SK-N-SH treated with all-trans-retinoic acid at 6 μM for 48 hours (cell line): ENCODE data around the gene GPR151.
A peak's percentile ranks its signal among the peaks of the same experiment; 100 is the strongest.

Experiments
- ATAC-seq: fragments of 200-7000 bp; cut with Tn5 transposase; 3 replicates; pipeline ENCODE4 v1.9.1; 2020; ENCODE audit warnings: mild to moderate bottlenecking, moderate library complexity
- BACH2 ChIP-seq: fragments of 250-450 bp; sonication (Bioruptor Pico); IDR thresholded peaks from 2 replicates; pipeline ENCODE4 v1.9.0; 2021; ENCODE audit warnings: mild to moderate bottlenecking, borderline replicate concordance
- ESRRG ChIP-seq: fragments of 250-450 bp; sonication (Bioruptor Pico); IDR thresholded peaks from 2 replicates; pipeline ENCODE4 v1.6.1; 2021; ENCODE audit warnings: mild to moderate bottlenecking
- GLIS3 ChIP-seq: fragments of 250-450 bp; sonication (Bioruptor Pico); IDR thresholded peaks from 2 replicates; pipeline ENCODE4 v1.5.0; 2020; ENCODE audit warnings: mild to moderate bottlenecking, moderate library complexity
- ISL1 ChIP-seq: fragments of 250-450 bp; sonication (Bioruptor Pico); IDR thresholded peaks from 2 replicates; pipeline ENCODE4 v2.1.2; 2022; ENCODE audit warnings: mild to moderate bottlenecking, moderate library complexity
- RARB ChIP-seq: fragments of 250-450 bp; sonication (Bioruptor Pico); IDR thresholded peaks from 2 replicates; pipeline ENCODE4 v1.8.0; 2021; ENCODE audit warnings: mild to moderate bottlenecking, moderate library complexity
- SNAI2 ChIP-seq: fragments of 250-450 bp; sonication (Bioruptor Pico); IDR thresholded peaks from 2 replicates; pipeline ENCODE4 v1.5.0; 2020; ENCODE audit warnings: mild to moderate bottlenecking, moderate library complexity
- TCF4 ChIP-seq: fragments of 250-450 bp; sonication (Bioruptor Pico); IDR thresholded peaks from 2 replicates; pipeline ENCODE4 v1.8.0; 2021; ENCODE audit warnings: mild to moderate bottlenecking, moderate library complexity, borderline replicate concordance
- TOX ChIP-seq: fragments of 250-450 bp; sonication (Bioruptor Pico); IDR thresholded peaks from 2 replicates; pipeline ENCODE4 v1.8.0; 2021; ENCODE audit warnings: mild to moderate bottlenecking, moderate library complexity, borderline replicate concordance
- ZC3H10 ChIP-seq: fragments of 250-450 bp; sonication (Bioruptor Pico); IDR thresholded peaks from 2 replicates; pipeline ENCODE4 v1.5.1; 2021; ENCODE audit warnings: mild to moderate bottlenecking, moderate library complexity
- ZFP3 ChIP-seq: fragments of 250-450 bp; sonication (Bioruptor Pico); IDR thresholded peaks from 2 replicates; pipeline ENCODE4 v1.5.0; 2020; ENCODE audit warnings: mild to moderate bottlenecking, moderate library complexity
- ZFP30 ChIP-seq: fragments of 450-650 bp; formaldehyde crosslinking; IDR thresholded peaks from 2 replicates; pipeline ENCODE4 v1.5.0; 2022; ENCODE audit warnings: mild to moderate bottlenecking, moderate library complexity
- ZNF565 ChIP-seq: fragments of 450-650 bp; formaldehyde crosslinking; conservative IDR thresholded peaks from 2 replicates; pipeline ENCODE4 v1.5.0; 2020; ENCODE audit warnings: low read depth, mild to moderate bottlenecking, moderate library complexity
- ZNF70 ChIP-seq: fragments of 450-650 bp; formaldehyde crosslinking; IDR thresholded peaks from 2 replicates; pipeline ENCODE4 v1.5.0; 2020; ENCODE audit warnings: mild to moderate bottlenecking, moderate library complexity
- ZNF8 ChIP-seq: fragments of 450-650 bp; formaldehyde crosslinking; IDR thresholded peaks from 2 replicates; pipeline ENCODE4 v1.5.0; 2020; ENCODE audit warnings: mild to moderate bottlenecking, moderate library complexity
- TF ChIP-seq, protein P1 (sequence below): fragments of 250-450 bp; sonication (Bioruptor Pico); IDR thresholded peaks from 2 replicates; pipeline ENCODE4 v1.5.0; 2020; ENCODE audit warnings: mild to moderate bottlenecking, moderate library complexity
- TF ChIP-seq, protein P2 (sequence below): fragments of 250-450 bp; sonication (Bioruptor Pico); IDR thresholded peaks from 2 replicates; pipeline ENCODE4 v1.8.0; 2021; ENCODE audit warnings: low read depth, mild to moderate bottlenecking, moderate library complexity, borderline replicate concordance
- TF ChIP-seq, protein P3 (sequence below): fragments of 250-450 bp; sonication (Bioruptor Pico); IDR thresholded peaks from 2 replicates; pipeline ENCODE4 v1.5.1; 2020; ENCODE audit warnings: low read depth, mild to moderate bottlenecking, moderate library complexity
- TF ChIP-seq, protein P4 (sequence below): fragments of 250-450 bp; sonication (Bioruptor Pico); IDR thresholded peaks from 2 replicates; pipeline ENCODE4 v1.5.1; 2021; ENCODE audit warnings: mild to moderate bottlenecking, moderate library complexity
- TF ChIP-seq, protein P5 (sequence below): fragments of 250-450 bp; sonication (Bioruptor Pico); IDR thresholded peaks from 2 replicates; pipeline ENCODE4 v1.8.0; 2020; ENCODE audit warnings: mild to moderate bottlenecking, moderate library complexity, borderline replicate concordance

The GPR151 gene

DNA sequence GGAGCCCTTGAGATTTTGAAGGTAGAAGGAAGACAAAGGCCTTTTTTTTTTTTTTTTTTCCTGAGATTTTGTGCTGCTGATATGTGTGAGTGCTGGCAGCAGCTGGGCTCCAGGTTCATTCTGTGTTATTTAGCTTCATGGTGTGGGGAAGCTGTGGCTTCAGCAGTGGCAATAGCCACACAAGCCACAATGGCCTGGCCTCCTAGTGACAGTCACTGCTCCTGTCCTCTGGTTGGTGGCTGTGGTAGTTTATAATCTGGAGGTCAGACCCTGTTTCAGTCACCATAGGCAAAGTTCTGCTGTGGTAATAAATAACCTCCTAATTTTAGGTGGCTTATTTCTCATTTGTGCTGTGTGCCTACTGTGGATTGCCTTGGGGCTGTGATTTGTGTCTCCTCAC is 28.2 kb upstream of the GPR151 start (continued):
- TF ChIP-seq, protein P1, sequence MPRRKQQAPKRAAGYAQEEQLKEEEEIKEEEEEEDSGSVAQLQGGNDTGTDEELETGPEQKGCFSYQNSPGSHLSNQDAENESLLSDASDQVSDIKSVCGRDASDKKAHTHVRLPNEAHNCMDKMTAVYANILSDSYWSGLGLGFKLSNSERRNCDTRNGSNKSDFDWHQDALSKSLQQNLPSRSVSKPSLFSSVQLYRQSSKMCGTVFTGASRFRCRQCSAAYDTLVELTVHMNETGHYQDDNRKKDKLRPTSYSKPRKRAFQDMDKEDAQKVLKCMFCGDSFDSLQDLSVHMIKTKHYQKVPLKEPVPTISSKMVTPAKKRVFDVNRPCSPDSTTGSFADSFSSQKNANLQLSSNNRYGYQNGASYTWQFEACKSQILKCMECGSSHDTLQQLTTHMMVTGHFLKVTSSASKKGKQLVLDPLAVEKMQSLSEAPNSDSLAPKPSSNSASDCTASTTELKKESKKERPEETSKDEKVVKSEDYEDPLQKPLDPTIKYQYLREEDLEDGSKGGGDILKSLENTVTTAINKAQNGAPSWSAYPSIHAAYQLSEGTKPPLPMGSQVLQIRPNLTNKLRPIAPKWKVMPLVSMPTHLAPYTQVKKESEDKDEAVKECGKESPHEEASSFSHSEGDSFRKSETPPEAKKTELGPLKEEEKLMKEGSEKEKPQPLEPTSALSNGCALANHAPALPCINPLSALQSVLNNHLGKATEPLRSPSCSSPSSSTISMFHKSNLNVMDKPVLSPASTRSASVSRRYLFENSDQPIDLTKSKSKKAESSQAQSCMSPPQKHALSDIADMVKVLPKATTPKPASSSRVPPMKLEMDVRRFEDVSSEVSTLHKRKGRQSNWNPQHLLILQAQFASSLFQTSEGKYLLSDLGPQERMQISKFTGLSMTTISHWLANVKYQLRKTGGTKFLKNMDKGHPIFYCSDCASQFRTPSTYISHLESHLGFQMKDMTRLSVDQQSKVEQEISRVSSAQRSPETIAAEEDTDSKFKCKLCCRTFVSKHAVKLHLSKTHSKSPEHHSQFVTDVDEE (CRISPR knock-in tag), result no peak
- no peak for TF ChIP-seq ZFP3 (CRISPR knock-in tag)
- no peak for TF ChIP-seq TOX (CRISPR knock-in tag)
- no peak for TF ChIP-seq RARB
- TF ChIP-seq, all 23 proteins: peak for 0

DNA sequence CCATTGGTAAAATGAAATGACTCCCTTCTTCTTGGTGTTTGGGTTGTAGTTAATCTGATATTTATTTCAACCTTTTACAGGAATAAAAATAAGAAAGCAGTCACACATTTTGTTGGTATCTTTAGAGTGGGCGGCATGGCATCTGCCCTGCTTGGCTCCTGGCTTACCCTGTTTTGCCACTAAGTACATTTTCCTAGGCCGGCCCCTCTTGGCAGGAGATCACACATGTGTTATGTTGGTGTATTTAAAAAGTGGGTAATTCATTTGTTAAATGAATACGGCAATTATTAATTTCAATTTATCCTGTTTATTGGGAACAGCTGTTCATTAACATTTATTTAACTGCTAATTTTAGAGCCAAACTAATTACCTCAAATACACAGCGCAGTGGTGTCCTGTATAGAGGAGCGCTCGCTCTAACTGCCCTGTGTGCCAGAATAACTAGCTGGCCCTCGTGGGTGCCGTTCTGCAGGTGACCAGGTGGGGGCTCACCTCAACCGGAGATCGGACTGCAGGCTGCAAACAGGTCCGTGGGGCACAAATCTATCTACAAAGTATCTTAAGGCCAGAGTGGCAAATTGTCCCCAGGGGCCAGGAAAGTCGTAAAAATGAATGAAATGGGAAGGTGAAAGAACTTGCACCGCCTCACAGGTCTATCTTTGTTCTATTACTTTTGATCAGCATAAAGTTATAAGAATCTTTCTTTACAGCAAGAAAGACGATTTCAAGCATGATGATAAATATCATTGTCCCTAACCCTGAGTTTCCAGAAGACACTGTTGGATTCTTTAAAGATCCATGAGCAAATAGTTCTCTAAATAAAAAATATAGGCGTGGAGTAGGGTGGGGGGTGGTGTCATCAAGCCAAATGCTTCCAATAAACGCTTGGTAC is 26.2 kb upstream of the GPR151 start:
- TF ChIP-seq ESRRG (CRISPR knock-in tag) (no peak), GLIS3 (CRISPR knock-in tag) (no peak), ZNF8 (CRISPR knock-in tag) (no peak), ISL1 (CRISPR knock-in tag) (no peak), ZNF565 (CRISPR knock-in tag) (no peak), TCF4 (CRISPR knock-in tag) (no peak), ZFP3 (CRISPR knock-in tag) (no peak)
- TF ChIP-seq, protein P2, sequence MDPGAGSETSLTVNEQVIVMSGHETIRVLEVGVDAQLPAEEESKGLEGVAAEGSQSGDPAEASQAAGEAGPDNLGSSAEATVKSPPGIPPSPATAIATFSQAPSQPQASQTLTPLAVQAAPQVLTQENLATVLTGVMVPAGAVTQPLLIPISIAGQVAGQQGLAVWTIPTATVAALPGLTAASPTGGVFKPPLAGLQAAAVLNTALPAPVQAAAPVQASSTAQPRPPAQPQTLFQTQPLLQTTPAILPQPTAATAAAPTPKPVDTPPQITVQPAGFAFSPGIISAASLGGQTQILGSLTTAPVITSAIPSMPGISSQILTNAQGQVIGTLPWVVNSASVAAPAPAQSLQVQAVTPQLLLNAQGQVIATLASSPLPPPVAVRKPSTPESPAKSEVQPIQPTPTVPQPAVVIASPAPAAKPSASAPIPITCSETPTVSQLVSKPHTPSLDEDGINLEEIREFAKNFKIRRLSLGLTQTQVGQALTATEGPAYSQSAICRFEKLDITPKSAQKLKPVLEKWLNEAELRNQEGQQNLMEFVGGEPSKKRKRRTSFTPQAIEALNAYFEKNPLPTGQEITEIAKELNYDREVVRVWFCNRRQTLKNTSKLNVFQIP (CRISPR knock-in tag), result no peak
- TF ChIP-seq, protein P3, sequence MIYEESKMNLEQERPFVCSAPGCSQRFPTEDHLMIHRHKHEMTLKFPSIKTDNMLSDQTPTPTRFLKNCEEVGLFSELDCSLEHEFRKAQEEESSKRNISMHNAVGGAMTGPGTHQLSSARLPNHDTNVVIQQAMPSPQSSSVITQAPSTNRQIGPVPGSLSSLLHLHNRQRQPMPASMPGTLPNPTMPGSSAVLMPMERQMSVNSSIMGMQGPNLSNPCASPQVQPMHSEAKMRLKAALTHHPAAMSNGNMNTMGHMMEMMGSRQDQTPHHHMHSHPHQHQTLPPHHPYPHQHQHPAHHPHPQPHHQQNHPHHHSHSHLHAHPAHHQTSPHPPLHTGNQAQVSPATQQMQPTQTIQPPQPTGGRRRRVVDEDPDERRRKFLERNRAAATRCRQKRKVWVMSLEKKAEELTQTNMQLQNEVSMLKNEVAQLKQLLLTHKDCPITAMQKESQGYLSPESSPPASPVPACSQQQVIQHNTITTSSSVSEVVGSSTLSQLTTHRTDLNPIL (CRISPR knock-in tag), result no peak
- TF ChIP-seq, protein P4, sequence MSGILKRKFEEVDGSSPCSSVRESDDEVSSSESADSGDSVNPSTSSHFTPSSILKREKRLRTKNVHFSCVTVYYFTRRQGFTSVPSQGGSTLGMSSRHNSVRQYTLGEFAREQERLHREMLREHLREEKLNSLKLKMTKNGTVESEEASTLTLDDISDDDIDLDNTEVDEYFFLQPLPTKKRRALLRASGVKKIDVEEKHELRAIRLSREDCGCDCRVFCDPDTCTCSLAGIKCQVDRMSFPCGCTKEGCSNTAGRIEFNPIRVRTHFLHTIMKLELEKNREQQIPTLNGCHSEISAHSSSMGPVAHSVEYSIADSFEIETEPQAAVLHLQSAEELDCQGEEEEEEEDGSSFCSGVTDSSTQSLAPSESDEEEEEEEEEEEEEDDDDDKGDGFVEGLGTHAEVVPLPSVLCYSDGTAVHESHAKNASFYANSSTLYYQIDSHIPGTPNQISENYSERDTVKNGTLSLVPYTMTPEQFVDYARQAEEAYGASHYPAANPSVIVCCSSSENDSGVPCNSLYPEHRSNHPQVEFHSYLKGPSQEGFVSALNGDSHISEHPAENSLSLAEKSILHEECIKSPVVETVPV (CRISPR knock-in tag), result no peak
- TF ChIP-seq, all 23 proteins: peak for 0
- ATAC-seq, result peak; percentile 99

DNA sequence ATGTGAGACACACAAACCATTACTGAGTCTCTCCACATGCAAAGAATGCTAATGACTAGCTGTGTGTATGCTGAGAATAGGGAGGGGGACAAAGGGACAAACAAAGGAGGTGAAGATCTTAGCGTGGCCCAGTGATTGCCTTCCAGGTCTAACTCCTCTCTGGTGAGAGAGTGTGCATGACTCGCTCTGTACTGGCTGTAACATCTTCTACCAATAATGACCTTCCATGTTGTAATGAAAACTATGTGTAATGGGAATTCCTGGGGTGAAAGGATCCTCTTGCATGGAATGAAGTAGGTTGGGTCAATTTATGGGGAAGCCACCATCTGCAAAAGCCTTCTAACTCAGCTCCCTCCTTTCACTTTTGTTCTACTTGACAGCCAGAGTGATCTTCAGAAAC is 24.4 kb upstream of the GPR151 start:
- TF ChIP-seq SNAI2 (CRISPR knock-in tag) (no peak), ZC3H10 (no peak), ZFP3 (CRISPR knock-in tag) (no peak), ESRRG (CRISPR knock-in tag) (no peak), ISL1 (CRISPR knock-in tag) (no peak), ZFP30 (CRISPR knock-in tag) (no peak), ZNF70 (CRISPR knock-in tag) (no peak), BACH2 (no peak), RARB (no peak), GLIS3 (CRISPR knock-in tag) (no peak)
- TF ChIP-seq, protein P1 (CRISPR knock-in tag), result no peak
- TF ChIP-seq, protein P5, sequence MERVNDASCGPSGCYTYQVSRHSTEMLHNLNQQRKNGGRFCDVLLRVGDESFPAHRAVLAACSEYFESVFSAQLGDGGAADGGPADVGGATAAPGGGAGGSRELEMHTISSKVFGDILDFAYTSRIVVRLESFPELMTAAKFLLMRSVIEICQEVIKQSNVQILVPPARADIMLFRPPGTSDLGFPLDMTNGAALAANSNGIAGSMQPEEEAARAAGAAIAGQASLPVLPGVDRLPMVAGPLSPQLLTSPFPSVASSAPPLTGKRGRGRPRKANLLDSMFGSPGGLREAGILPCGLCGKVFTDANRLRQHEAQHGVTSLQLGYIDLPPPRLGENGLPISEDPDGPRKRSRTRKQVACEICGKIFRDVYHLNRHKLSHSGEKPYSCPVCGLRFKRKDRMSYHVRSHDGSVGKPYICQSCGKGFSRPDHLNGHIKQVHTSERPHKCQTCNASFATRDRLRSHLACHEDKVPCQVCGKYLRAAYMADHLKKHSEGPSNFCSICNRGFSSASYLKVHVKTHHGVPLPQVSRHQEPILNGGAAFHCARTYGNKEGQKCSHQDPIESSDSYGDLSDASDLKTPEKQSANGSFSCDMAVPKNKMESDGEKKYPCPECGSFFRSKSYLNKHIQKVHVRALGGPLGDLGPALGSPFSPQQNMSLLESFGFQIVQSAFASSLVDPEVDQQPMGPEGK (CRISPR knock-in tag), result no peak
- no peak for ATAC-seq
